Trophoblast cell (in vitro differentiated cells and primary cell): Measurements from ENCODE around the gene NOLC1.

ENCODE experiments used
- DNase-seq, 2 donors: peaks; one replicate each; pipeline ENCODE4 v3.0.0-alpha.2; 2016
- H2AFZ ChIP-seq: 2 replicates; pipeline ENCODE4 v1.6.1; 2013; ENCODE audit warnings: low read length, moderate library complexity, mild to moderate bottlenecking; ENCODE audit not compliant: insufficient read depth, poor library complexity
- H2AK5ac ChIP-seq: 2 replicates; pipeline ENCODE4 v1.6.1; 2013; ENCODE audit warnings: mild to moderate bottlenecking, low read length
- H2BK120ac ChIP-seq: 2 replicates; pipeline ENCODE4 v1.6.1; 2013; ENCODE audit warnings: low read length, mild to moderate bottlenecking, moderate library complexity; ENCODE audit not compliant: insufficient read depth, poor library complexity
- H2BK12ac ChIP-seq: 2 replicates; pipeline ENCODE4 v1.6.1; 2013; ENCODE audit warnings: mild to moderate bottlenecking, low read length, moderate library complexity
- H2BK5ac ChIP-seq: 2 replicates; pipeline ENCODE4 v1.6.1; 2013; ENCODE audit warnings: low read length, low read depth, moderate library complexity, mild to moderate bottlenecking; ENCODE audit not compliant: poor library complexity
- H3K14ac ChIP-seq: 2 replicates; pipeline ENCODE4 v1.6.1; 2013; ENCODE audit warnings: mild to moderate bottlenecking, low read length
- H3K18ac ChIP-seq: 2 replicates; pipeline ENCODE4 v1.6.1; 2013; ENCODE audit warnings: mild to moderate bottlenecking, low read length
- H3K23ac ChIP-seq: 2 replicates; pipeline ENCODE4 v1.6.1; 2013; ENCODE audit warnings: low read length
- H3K27ac ChIP-seq: 2 replicates; pipeline ENCODE4 v1.5.1; 2013; ENCODE audit warnings: low read depth, mild to moderate bottlenecking, inconsistent platforms, low read length, moderate library complexity
- H3K27me3 ChIP-seq: 2 replicates; pipeline ENCODE4 v1.6.1; 2013; ENCODE audit warnings: inconsistent platforms, mild to moderate bottlenecking, low read length, moderate library complexity; ENCODE audit not compliant: insufficient read depth
- H3K36me3 ChIP-seq, 2 experiments: 1 replicate in 1 of 2; 2 replicates in 1 of 2; pipeline ENCODE4 v1.6.1; 2013; ENCODE audit warnings: low read length in 2 of 2, mild to moderate bottlenecking in 2 of 2, moderate library complexity in 1 of 2; ENCODE audit not compliant: insufficient read depth in 2 of 2, control insufficient read depth in 1 of 2
- H3K4ac ChIP-seq: 2 replicates; pipeline ENCODE4 v1.6.1; 2013; ENCODE audit warnings: low read depth, mild to moderate bottlenecking, low read length, moderate library complexity
- H3K4me1 ChIP-seq, 2 experiments: 1 replicate in 1 of 2; 2 replicates in 1 of 2; pipeline ENCODE4 v1.6.1; 2013; ENCODE audit warnings: low read length in 2 of 2, mild to moderate bottlenecking in 2 of 2, moderate library complexity in 1 of 2; ENCODE audit not compliant: insufficient read depth in 2 of 2, control insufficient read depth in 1 of 2
- H3K4me2 ChIP-seq: 2 replicates; pipeline ENCODE4 v1.6.1; 2013; ENCODE audit warnings: inconsistent platforms, mild to moderate bottlenecking, low read length, moderate library complexity
- H3K4me3 ChIP-seq: 2 replicates; pipeline ENCODE4 v1.5.1; 2013; ENCODE audit warnings: mild to moderate bottlenecking, low read depth, low read length, inconsistent platforms
- H3K79me1 ChIP-seq: one replicate; pipeline ENCODE4 v1.6.1; 2013; ENCODE audit warnings: low read length
- H3K79me2 ChIP-seq: 2 replicates; pipeline ENCODE4 v1.6.1; 2013; ENCODE audit warnings: low read length, mild to moderate bottlenecking; ENCODE audit not compliant: control insufficient read depth, insufficient read depth, poor library complexity
- H3K9ac ChIP-seq: 2 replicates; pipeline ENCODE4 v1.6.1; 2013; ENCODE audit warnings: mild to moderate bottlenecking, low read length
- H3K9me3 ChIP-seq: 2 replicates; pipeline ENCODE4 v1.6.1; 2013; ENCODE audit warnings: low read depth, mild to moderate bottlenecking, control low read depth, inconsistent platforms, low read length; ENCODE audit not compliant: insufficient read depth
- H4K12ac ChIP-seq: 2 replicates; pipeline ENCODE4 v1.6.1; 2013; ENCODE audit warnings: low read depth, mild to moderate bottlenecking, low read length, moderate library complexity
- H4K8ac ChIP-seq: 2 replicates; pipeline ENCODE4 v1.6.1; 2013; ENCODE audit warnings: low read depth, mild to moderate bottlenecking, low read length, moderate library complexity
- H4K91ac ChIP-seq: one replicate; pipeline ENCODE4 v1.6.1; 2013; ENCODE audit warnings: low read depth, mild to moderate bottlenecking, low read length, moderate library complexity
- WGBS: extraction: QIAGEN DNeasy Blood & Tissue Kit; methylation state at CpG from one replicate; pipeline ENCODE4 v1.1.7; 2013; ENCODE audit warnings: missing lambda C conversion rate; ENCODE audit not compliant: insufficient read length, insufficient coverage; ENCODE audit errors: extremely low coverage; 5-methylcytosine and 5-hydroxymethylcytosine counted together

NOLC1 gene

DNA sequence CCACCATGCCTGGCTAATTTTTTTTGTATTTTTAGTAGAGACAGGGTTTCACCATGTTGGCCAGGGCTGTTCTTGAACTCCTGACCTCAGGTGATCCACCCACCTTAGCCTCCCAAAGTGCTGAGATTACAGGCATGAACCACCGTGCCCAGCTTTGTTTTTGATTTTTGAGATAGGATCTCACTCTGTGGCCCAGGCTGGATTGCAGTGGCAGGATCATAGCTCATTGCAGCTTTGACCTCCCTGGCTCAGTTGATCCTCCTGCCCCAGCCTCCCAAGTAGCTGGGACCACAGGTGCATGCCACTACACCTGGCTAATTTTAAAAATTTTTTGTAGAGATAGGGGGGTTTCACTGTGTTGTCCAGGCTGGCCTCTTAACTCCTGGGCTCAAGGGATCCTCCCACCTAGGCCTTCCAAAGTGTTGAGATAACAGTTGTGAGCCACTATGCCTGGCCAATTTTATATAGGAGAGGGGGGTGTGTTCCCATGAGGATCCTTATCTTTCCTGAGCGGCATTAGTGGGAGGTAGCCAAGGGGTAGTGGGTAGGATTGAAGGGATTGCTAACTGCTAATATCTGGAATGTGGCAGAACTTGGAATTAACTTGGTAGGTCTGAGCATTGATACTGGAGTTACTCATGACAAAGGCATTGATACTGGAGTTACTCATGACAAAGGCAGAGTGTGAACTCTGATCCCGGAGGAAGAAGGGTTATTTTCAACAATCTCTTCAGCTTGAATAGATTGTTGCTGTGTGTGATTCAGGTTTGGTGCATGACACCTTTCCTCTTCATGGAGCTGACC, 1.0 kb upstream of the NOLC1 start:
- Histone ChIP-seq H3K27ac (peak overlapping the region; percentile 82), H3K4me3 (no peak overlapping the region), H2AFZ (no peak overlapping the region), H2BK12ac (no peak overlapping the region), H3K9ac (peak overlapping the region; percentile 20), H3K79me2 (peaks cover 10% of the 10 kb centered on the region), H3K9me3 (no peaks in the 10 kb centered on the region), H2BK120ac (no peak overlapping the region), H3K36me3 (peaks cover 32 to 47% of the 10 kb centered on the region in 2 experiments), H2AK5ac (no peak overlapping the region), H4K12ac (peak overlapping the region; percentile 9), H3K4me1 (peaks cover 8 to 11% of the 10 kb centered on the region in 2 experiments), H3K23ac (no peak overlapping the region), H2BK5ac (peak overlapping the region; percentile 7), H4K91ac (peak overlapping the region; percentile 56), H3K27me3 (no peaks in the 10 kb centered on the region), H3K79me1 (peaks cover 5% of the 10 kb centered on the region), H3K18ac (no peak overlapping the region), H4K8ac (peak overlapping the region; percentile 40), H3K4me2 (peak overlapping the region; percentile 70), H3K14ac (peak overlapping the region; percentile 4), H3K4ac (no peak overlapping the region)
- no CpG with 5 or more reads among the region's 3 CpGs for WGBS
- peak; percentile 47 to 84 for DNase-seq

DNA sequence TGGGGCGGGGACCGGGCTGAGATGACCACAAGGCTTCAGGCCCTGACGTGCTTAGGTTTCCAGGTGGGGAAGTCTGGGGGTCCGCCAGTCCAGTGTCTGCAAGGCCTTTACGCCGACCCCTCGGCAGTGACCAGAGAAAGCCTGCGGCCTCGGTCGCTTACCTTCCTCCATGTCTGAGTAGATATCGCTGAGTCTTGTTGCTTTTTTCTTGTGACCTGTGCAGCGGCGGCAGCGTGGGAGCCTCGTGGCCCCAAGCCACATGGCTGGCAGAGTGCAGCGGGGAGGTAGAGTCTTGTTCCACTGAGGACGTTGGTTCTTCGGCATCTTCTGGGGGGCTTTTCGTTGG, 329 bp downstream of the NOLC1 start:
- H4K8ac ChIP-seq, result peak overlapping the region; percentile 88
- peak overlapping the region; percentile 74 for H4K91ac ChIP-seq
- H3K4ac ChIP-seq, result peak overlapping the region; percentile 70
- DNase-seq, result peak in 1 of 2 donors; percentile 20
- peaks cover 5% of the 10 kb centered on the region for H3K79me1 ChIP-seq
- peak overlapping the region; percentile 31 for H2BK120ac ChIP-seq
- peak overlapping the region; percentile 47 for H4K12ac ChIP-seq
- no peak overlapping the region for H3K23ac ChIP-seq
- WGBS, result no CpG with 5 or more reads among the region's 19 CpGs
- peaks cover 10% of the 10 kb centered on the region for H3K79me2 ChIP-seq
- H2BK5ac ChIP-seq, result peak overlapping the region; percentile 38
- peak overlapping the region; percentile 52 for H3K18ac ChIP-seq
- H3K27me3 ChIP-seq, result no peaks in the 10 kb centered on the region
- peak overlapping the region; percentile 91 for H3K9ac ChIP-seq
- no peaks in the 10 kb centered on the region for H3K9me3 ChIP-seq
- peak overlapping the region; percentile 67 for H3K4me2 ChIP-seq
- peak overlapping the region; percentile 48 for H2AFZ ChIP-seq
- peaks cover 8 to 11% of the 10 kb centered on the region in 2 experiments for H3K4me1 ChIP-seq
- no peak overlapping the region for H2BK12ac ChIP-seq
- peaks cover 25 to 43% of the 10 kb centered on the region in 2 experiments for H3K36me3 ChIP-seq
- peak overlapping the region; percentile 47 for H3K27ac ChIP-seq
- H3K4me3 ChIP-seq, result peak overlapping the region; percentile 97
- peak overlapping the region; percentile 1 for H2AK5ac ChIP-seq
- peak overlapping the region; percentile 86 for H3K14ac ChIP-seq

DNA sequence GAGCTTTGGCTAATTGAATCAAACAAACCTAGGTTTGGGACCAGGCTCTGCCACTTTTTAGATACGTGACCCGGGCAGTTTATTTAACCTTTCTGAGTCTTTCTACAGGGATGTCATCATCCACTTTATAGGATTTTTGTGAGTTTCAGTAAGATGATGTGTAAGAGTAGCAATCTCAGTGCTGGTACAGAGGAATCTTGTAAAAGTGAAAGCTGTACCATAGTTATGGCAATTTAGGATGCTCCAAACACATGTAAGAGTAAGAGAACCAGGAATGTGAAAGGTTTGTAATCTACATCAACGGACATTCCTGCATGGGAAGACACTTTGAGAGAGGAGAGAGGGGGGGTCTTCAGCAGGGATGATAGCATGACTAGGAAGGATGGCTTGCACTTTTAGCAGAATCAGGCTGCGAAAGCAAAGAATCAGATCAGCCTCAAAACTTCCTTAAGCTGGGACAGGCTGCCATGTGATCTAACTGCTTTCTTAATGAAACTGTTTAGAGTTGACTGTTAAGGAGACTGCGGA, 968 bp downstream of the NOLC1 start:
- Histone ChIP-seq H3K4me1 (peaks cover 8 to 11% of the 10 kb centered on the region in 2 experiments), H3K79me1 (peaks cover 5% of the 10 kb centered on the region), H3K9me3 (no peaks in the 10 kb centered on the region), H3K14ac (no peak overlapping the region), H2BK12ac (no peak overlapping the region), H4K91ac (no peak overlapping the region), H3K27ac (no peak overlapping the region), H3K18ac (no peak overlapping the region), H3K27me3 (no peaks in the 10 kb centered on the region), H3K9ac (peak overlapping the region; percentile 42), H2AK5ac (no peak overlapping the region), H4K8ac (no peak overlapping the region), H2BK120ac (no peak overlapping the region), H2BK5ac (no peak overlapping the region), H3K79me2 (peaks cover 10% of the 10 kb centered on the region), H3K4me3 (no peak overlapping the region), H3K4me2 (peak overlapping the region; percentile 67), H3K36me3 (peaks cover 28 to 48% of the 10 kb centered on the region in 2 experiments), H3K23ac (no peak overlapping the region), H2AFZ (no peak overlapping the region), H4K12ac (no peak overlapping the region), H3K4ac (peak overlapping the region; percentile 80)
- DNase-seq, result peak in 1 of 2 donors; percentile 9
- no CpG with 5 or more reads among the region's 5 CpGs for WGBS

DNA sequence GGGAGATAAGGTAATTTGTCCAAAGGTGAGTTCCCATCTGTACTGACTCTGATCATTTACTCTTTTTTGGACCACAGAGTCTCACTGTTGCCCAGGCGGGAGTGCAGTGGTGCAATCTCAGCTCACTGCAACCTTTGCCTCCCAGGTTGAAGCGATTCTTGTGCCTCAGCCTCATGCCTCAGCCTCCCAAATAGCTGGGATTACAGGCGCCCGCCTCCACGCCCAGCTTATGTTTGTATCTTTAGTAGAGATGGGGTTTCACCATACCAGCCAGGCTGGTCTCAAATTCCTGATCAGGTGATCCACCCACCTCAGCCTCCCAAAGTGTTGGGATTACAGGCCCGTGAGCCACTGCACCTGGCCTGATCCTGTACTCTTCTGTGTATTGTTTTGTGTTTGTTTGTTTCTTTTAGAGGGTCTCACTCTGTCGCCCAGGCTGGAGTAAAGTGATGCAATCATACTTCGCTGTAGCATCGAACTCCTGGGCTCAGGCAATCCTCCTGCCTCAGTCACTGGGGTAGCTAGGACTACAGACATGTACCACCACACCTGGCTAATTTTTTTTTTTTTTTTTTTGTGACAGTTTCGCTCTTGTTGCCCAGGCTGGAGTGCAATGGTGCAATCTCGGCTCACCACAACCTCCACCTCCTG, 2.4 kb downstream of the NOLC1 start:
- WGBS, result no CpG with 5 or more reads among the region's 11 CpGs
- DNase-seq, result peak; percentile 82 to 90
- Histone ChIP-seq H3K9ac (no peak overlapping the region), H3K9me3 (no peaks in the 10 kb centered on the region), H3K4me3 (no peak overlapping the region), H2BK12ac (no peak overlapping the region), H2BK120ac (no peak overlapping the region), H3K27me3 (no peaks in the 10 kb centered on the region), H3K23ac (no peak overlapping the region), H3K4me1 (peaks cover 8 to 11% of the 10 kb centered on the region in 2 experiments), H3K4ac (peak overlapping the region; percentile 85), H3K4me2 (no peak overlapping the region), H3K14ac (no peak overlapping the region), H2AFZ (no peak overlapping the region), H4K8ac (no peak overlapping the region), H3K18ac (no peak overlapping the region), H3K79me2 (peaks cover 10% of the 10 kb centered on the region), H3K36me3 (peaks cover 24 to 43% of the 10 kb centered on the region in 2 experiments), H4K12ac (no peak overlapping the region), H4K91ac (no peak overlapping the region), H3K27ac (no peak overlapping the region), H2BK5ac (no peak overlapping the region), H3K79me1 (peaks cover 5% of the 10 kb centered on the region), H2AK5ac (no peak overlapping the region)
